Ovary (tissue), 3 donors: Measurements from ENCODE around the gene CD93.

ENCODE experiments used
- CTCF ChIP-seq, 3 donors: fragments of 450-650 bp in 2 of 3; fragments of 200-600 bp in 1 of 3; IDR thresholded peaks; one replicate each; pipeline versions ENCODE4 v1.5.1 to v1.8.0; 2016 to 2022; ENCODE audit warnings: antibody characterized with exemption in 3 of 3, mild to moderate bottlenecking in 1 of 3
- EP300 ChIP-seq: sonication (generic); formaldehyde crosslinking; IDR thresholded peaks from one replicate; pipeline ENCODE4 v1.6.1; 2017; ENCODE audit warnings: antibody characterized with exemption
- POLR2A ChIP-seq: fragments of 450-650 bp; IDR thresholded peaks from one replicate; pipeline ENCODE4 v1.6.1; 2017; ENCODE audit warnings: antibody characterized with exemption, mild to moderate bottlenecking, moderate library complexity
- donor health status: DM: no; HTN: no; CAD: no.

- TF ChIP-seq POLR2A (no peak), CTCF (IDR thresholded peaks at IDR 0.05) (no peak), EP300 (no peak)
Observed at GRCh38 chr20:23114018-23114417, 27.9 kb upstream of the CD93 start.
